GM21717 (cell line): Measurements from ENCODE around the gene STX16.
"Not testable (repeated sequence)": the region's sequence is repeated elsewhere in the genome, so short reads cannot be mapped to it uniquely, and the experiment has no call there.

Source experiments
- ATAC-seq: cut with Tn5 transposase; IDR thresholded peaks from one replicate; pipeline ENCODE4 v1.9.1; 2021; ENCODE audit warnings: mild to moderate bottlenecking, moderate library complexity; ENCODE audit not compliant: unreplicated experiment

STX16 gene

DNA sequence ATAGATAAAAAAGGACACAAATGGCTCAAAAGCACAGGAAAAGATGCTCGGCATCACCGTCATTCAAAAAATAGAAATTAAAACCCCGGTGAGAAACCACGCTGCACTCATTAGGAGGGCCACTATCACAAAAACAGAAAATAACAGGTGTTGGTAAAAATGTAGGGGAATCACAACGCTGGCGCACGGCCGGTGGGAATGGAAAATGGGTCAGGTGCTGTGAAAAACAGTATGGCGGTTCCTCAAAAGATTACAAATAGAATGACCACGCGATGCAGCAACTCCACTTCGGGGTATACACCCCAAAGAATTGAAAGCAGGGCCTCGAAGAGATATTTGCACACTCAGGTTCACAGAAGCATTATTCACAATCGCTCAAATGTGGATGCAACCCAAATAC is 69.8 kb downstream of the STX16 start:
- ATAC-seq: no peak

DNA sequence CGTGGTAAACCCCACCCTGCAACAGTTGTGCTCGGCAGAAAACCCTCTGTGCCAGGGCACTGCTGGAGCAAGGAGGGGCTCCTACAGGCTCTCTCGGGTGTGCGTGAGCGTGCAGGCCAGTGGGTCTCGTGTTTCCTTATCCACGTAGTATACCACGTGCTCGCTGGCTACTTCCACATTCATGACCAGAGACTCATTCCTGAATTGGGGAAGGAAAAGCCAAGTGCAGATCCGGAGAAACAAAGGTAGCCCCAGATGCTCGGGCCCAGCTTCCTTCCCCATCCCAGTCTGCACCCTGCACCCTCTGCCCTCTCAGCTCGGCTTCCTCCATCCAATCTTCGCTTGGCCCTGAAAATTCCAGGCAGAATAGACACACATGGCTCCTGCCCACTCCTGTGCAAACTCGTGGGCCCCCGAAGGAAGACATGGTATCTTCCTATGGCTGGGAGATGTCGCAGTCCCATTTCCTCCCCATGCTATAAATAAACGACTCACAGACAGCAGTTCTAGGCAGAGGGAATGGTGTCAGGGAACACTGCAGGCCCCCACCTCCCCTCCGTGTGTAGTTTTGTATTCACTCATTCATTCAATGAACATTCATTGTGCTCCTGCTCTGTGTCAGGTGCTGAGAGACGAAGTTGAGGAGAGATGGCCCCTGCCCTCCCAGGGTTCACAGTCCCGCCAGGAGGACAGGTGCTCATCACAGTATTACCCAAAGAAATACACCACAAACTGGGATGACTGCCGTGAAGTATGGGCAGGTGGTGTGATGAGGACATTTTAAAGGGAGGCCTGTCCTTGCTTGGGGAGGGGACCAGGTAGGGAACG is 71.1 kb downstream of the STX16 start:
- ATAC-seq: no peak

DNA sequence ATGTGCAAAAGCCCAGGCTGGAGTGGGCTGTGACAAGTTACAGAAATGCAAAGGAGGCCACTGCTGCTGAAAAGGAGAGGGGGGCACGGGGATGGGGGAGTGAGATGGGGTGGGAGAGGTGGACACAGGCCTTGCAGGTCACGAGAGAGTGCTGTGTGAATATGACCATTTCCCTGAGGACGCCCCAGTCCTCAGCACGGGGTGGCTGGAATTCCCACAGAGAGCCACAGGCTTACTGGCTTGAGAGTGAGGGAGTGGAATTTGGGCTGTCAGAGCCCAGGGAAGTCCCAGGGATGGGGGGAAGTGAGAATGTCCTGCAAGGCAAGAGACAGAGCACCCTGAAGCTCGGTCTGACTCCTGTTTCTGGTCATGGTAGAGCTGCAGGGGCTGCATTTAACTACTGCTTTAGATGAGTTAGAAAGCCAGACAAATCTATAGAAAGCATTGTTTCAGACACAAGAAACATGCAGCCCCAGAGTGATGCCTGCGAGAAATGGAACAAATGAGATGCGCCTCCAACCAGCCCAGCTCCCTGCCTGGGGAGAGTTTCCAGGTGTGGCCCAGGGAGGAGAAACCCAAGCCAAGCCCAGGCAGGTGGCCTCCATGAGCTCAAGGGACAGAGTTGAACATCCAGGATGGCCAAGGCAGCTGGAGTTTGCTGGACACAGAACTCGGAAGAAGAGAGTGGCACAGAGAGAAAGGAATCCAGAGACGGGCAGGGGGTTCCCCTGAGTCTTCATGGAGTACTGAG is 72.0 kb downstream of the STX16 start:
- ATAC-seq: no peak

DNA sequence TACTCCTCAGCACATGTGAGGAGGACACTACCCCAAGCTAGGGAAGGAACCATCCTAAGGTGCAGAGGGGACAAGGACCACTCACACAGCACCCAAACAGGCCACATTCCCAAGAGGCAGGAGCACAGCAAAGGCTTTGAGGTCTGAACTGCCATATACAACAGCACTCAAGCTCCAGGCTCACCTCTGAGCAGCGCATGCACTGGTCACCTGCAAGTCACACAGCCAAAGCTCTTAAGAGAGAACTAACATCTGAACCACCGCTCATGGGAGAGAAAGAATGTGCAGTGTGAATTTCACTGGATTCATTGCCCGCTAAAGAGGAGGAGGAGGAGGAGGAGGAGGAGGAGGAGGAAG is 72.5 kb downstream of the STX16 start:
- ATAC-seq: no peak

DNA sequence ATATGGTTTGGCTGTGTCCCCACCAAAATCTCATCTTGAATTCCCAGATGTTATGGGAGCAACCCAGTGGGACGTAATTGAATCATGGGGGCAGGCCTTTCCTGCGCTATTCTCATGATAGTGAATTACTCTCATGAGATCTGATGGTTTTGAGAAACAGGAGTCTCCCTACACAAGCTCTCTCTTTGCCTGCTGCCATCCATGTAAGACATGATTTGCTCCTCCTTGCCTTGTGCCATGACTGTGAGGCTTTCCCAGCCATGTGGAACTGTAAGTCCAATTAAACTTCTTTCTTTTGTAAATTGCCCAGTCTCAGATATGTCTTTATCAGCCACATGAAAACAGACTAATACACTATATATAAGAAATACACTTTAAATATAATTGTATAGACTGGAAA is 75.1 kb downstream of the STX16 start:
- ATAC-seq: not testable (repeated sequence)
